A549 (cell line): Measurements from ENCODE around the gene YIPF1. TPM values are rescaled to one million over a fixed set of nuclear protein-coding genes. Genes with fewer than 3 reads are reported as not detected.

ENCODE experiments used
- ATAC-seq, 2 experiments: fragments of 200-7000 bp in 1 of 2; fragments of >200 bp in 1 of 2; cut with Nextera tagmentation in 1 of 2; cut with Tn5 transposase in 1 of 2; 3 replicates each; pipeline versions ENCODE4 v1.8.0 to v1.9.1; 2018 to 2020; ENCODE audit warnings: mild to moderate bottlenecking in 1 of 2, moderate library complexity in 1 of 2
- CTCF ChIA-PET: fragments of 300-600 bp; sonication (Branson Sonifier 250); formaldehyde crosslinking; extraction: SDS; loops from one replicate; lab custom pipeline; 2021; ENCODE audit warnings: antibody characterized with exemption, inconsistent platforms; lab: Yijun Ruan, JAX
- POLR2A ChIA-PET: fragments of 350-600 bp; formaldehyde crosslinking; extraction: SDS; loops from one replicate; lab custom pipeline; 2021; ENCODE audit warnings: antibody characterized with exemption, inconsistent platforms; lab: Yijun Ruan, JAX
- DNase-seq, 2 experiments: peaks; one replicate each; pipeline versions ENCODE4 v3.0.0 to v3.0.0-alpha.2; 2011 to 2016; ENCODE audit warnings: low read depth in 1 of 2, low spot score in 1 of 2
- FAIRE-seq: peaks from 2 replicates; lab custom pipeline; 2011; peaks lifted over from hg19 to GRCh38; lab: Jason Lieb, UNC
- H3K27ac ChIP-seq, 2 experiments: fragments of >200 bp; sonication (Bioruptor Twin); formaldehyde crosslinking; 3 replicates each; pipeline ENCODE4 v1.5.1; 2016 to 2017
- H3K4me1 ChIP-seq: fragments of >200 bp; sonication (Bioruptor Twin); formaldehyde crosslinking; 3 replicates; pipeline ENCODE4 v1.6.1; 2016
- H3K4me2 ChIP-seq: fragments of >200 bp; sonication (Bioruptor Twin); formaldehyde crosslinking; 3 replicates; pipeline ENCODE4 v1.6.1; 2016
- H3K4me3 ChIP-seq: fragments of >200 bp; sonication (Bioruptor Twin); formaldehyde crosslinking; 3 replicates; pipeline ENCODE4 v1.5.1; 2016
- H3K9me3 ChIP-seq: fragments of >200 bp; sonication (Bioruptor Twin); formaldehyde crosslinking; 3 replicates; pipeline ENCODE4 v1.6.1; 2016
- ATOH8 ChIP-seq: fragments of 250-450 bp; sonication (Bioruptor Pico); IDR thresholded peaks from 2 replicates; pipeline ENCODE4 v1.5.0; 2020; ENCODE audit warnings: low read depth, mild to moderate bottlenecking, moderate library complexity
- BCL3 ChIP-seq: fragments of >200 bp; sonication (Bioruptor Twin); formaldehyde crosslinking; IDR thresholded peaks from 3 replicates; pipeline ENCODE4 v1.6.1; 2016
- CTCF ChIP-seq: fragments of >200 bp; sonication (Bioruptor Twin); formaldehyde crosslinking; IDR thresholded peaks from 3 replicates; pipeline ENCODE4 v1.5.1; 2016
- E2F6 ChIP-seq: IDR thresholded peaks from 2 replicates; pipeline ENCODE4 v1.6.1; 2012; ENCODE audit warnings: low read depth, borderline replicate concordance
- EHMT2 ChIP-seq: fragments of 200-600 bp; sonication (generic); IDR thresholded peaks from 2 replicates; pipeline ENCODE4 v1.6.1; 2016; ENCODE audit warnings: antibody characterized with exemption, low read depth, mild to moderate bottlenecking, moderate library complexity
- ELK1 ChIP-seq: fragments of 150-350 bp; IDR thresholded peaks from 2 replicates; pipeline ENCODE4 v1.6.1; 2014; ENCODE audit warnings: low read depth, mild to moderate bottlenecking, low read length
- GATA3 ChIP-seq: IDR thresholded peaks from 2 replicates; pipeline ENCODE4 v1.6.1; 2012; ENCODE audit warnings: borderline replicate concordance
- HES2 ChIP-seq: fragments of >200 bp; sonication (Bioruptor Twin); formaldehyde crosslinking; IDR thresholded peaks from 2 replicates; pipeline ENCODE4 v1.6.1; 2016
- JUNB ChIP-seq: fragments of >200 bp; sonication (Bioruptor Twin); formaldehyde crosslinking; IDR thresholded peaks from 2 replicates; pipeline ENCODE4 v1.6.1; 2016
- KDM5A ChIP-seq: fragments of 200-600 bp; sonication (generic); IDR thresholded peaks from 2 replicates; pipeline ENCODE4 v1.6.1; 2016; ENCODE audit warnings: antibody characterized with exemption, mild to moderate bottlenecking
- MAFK ChIP-seq: fragments of 450-650 bp; IDR thresholded peaks from 2 replicates; pipeline ENCODE4 v1.6.1; 2014; ENCODE audit not compliant: partially characterized antibody
- NFE2L2 ChIP-seq: fragments of 150-350 bp; conservative IDR thresholded peaks from 2 replicates; pipeline ENCODE4 v1.6.1; 2014; ENCODE audit warnings: low read length
- POLR2A ChIP-seq: IDR thresholded peaks from 2 replicates; pipeline ENCODE4 v1.6.1; 2012; ENCODE audit warnings: mild to moderate bottlenecking, low read length
- POLR2AphosphoS2 ChIP-seq: conservative IDR thresholded peaks from 2 replicates; pipeline ENCODE4 v1.6.1; 2012; ENCODE audit warnings: low read length, improper control_type of control experiment, inconsistent platforms
- RAD21 ChIP-seq, 2 experiments: fragments of >200 bp in 1 of 2; sonication (Bioruptor Twin) in 1 of 2; formaldehyde crosslinking in 1 of 2; IDR thresholded peaks in 1 of 2; conservative IDR thresholded peaks in 1 of 2; 2 replicates in 1 of 2; 3 replicates in 1 of 2; pipeline ENCODE4 v1.6.1; 2012 to 2018; ENCODE audit warnings: inconsistent platforms in 1 of 2
- USF2 ChIP-seq: fragments of 450-650 bp; IDR thresholded peaks from 2 replicates; pipeline ENCODE4 v1.6.1; 2014; ENCODE audit warnings: antibody characterized with exemption
- ZSCAN20 ChIP-seq: fragments of 250-450 bp; sonication (Bioruptor Pico); IDR thresholded peaks from 2 replicates; pipeline ENCODE4 v1.8.0; 2022; ENCODE audit warnings: mild to moderate bottlenecking, moderate library complexity
- WGBS: methylation state at CpG from one replicate; pipeline ENCODE4 v1.1.6; 2017; ENCODE audit errors: missing lambda C conversion rate; 5-methylcytosine and 5-hydroxymethylcytosine counted together
- polyA plus RNA-seq, 4 experiments: library from polyadenylated mRNA; depleted of rRNA in 3 of 4; stranded (reverse); fragments of >200 nt; fragmentation: RNase III in 1 of 4; extraction: RNeasy Plus Mini Kit Qiagen cat#74134 plus additional on column Dnase treatment in 1 of 4; gene quantifications; 2 replicates in 3 of 4; 3 replicates in 1 of 4; pipeline ENCODE4 v1.2.3, GENCODE V29; 2011 to 2017

YIPF1 gene
- polyA plus RNA-seq, 2 of the 4 experiments (the other 2 are of a cell fraction): 15.4 to 30.1 TPM

- Histone ChIP-seq H3K27ac (no peak overlapping the region), H3K4me3 (no peak overlapping the region), H3K4me2 (no peak overlapping the region), H3K4me1 (no peaks in the 10 kb centered on the region), H3K9me3 (no peaks in the 10 kb centered on the region)
- ChIA-PET CTCF (interaction anchor here (0.8 to 6.6 kb wide), 5 partner anchors 8 to 88 kb away, joined by 3 to 46 read pairs (median 20); no protein-coding TSS in a partner anchor), POLR2A (no interaction called here)
- FAIRE-seq (no peak), ATAC-seq (no peak), DNase-seq (no peak)
- TF ChIP-seq HES2 (no peak), ZSCAN20 (no peak), JUNB (no peak), POLR2A (no peak), MAFK (no peak), POLR2AphosphoS2 (no peak), BCL3 (no peak), EHMT2 (no peak), ELK1 (no peak), NFE2L2 (no peak)
- 77% methylated on average over 4 of the region's 4 CpGs for WGBS
Observed at GRCh38 chr1:53871221-53871620, 18.4 kb downstream of the YIPF1 start.

GRCh38 chr1:53869454-53870117 lies 20.0 kb downstream of the YIPF1 start:
- H3K4me2 ChIP-seq: no peak overlapping the region
- DNase-seq: no peak
- no peak overlapping the region for H3K27ac ChIP-seq
- H3K4me1 ChIP-seq: no peaks in the 10 kb centered on the region
- no peak for ATAC-seq
- ChIA-PET POLR2A (no interaction called here), CTCF (interaction anchor here (0.6 to 6.6 kb wide), 6 partner anchors 9 to 224 kb away, joined by 3 to 46 read pairs (median 6); no protein-coding TSS in a partner anchor)
- no peak for FAIRE-seq
- no peaks in the 10 kb centered on the region for H3K9me3 ChIP-seq
- no peak overlapping the region for H3K4me3 ChIP-seq
- WGBS: 90% methylated on average over 11 of the region's 11 CpGs
- no peak for TF ChIP-seq CTCF
- no peak for TF ChIP-seq E2F6
- no peak for TF ChIP-seq RAD21 (conservative IDR thresholded peaks at IDR 0.05 in 1 of 2, IDR thresholded peaks at IDR 0.05 in 1 of 2)
- no peak for TF ChIP-seq MAFK
- TF ChIP-seq ATOH8 (CRISPR knock-in tag): no peak
- TF ChIP-seq USF2: no peak
- no peak for TF ChIP-seq GATA3
- no peak for TF ChIP-seq KDM5A
